Adrenal gland (tissue), 12 donors: Measurements from ENCODE around the gene NOS3. TPM values are rescaled to one million over a fixed set of nuclear protein-coding genes. Genes with fewer than 3 reads are reported as not detected.
A peak's percentile ranks its signal among the peaks of the same experiment; 100 is the strongest.

Experiments
- DNase-seq, 7 donors: peaks; one replicate each; pipeline ENCODE4 v3.0.0-alpha.2; 2019 to 2020
- H3K27ac ChIP-seq, 5 donors: fragments of 200-600 bp; sonication (generic) in 4 of 5; 1 replicate in 3 of 5; 2 replicates in 2 of 5; pipeline versions ENCODE4 v1.5.1 to v1.8.0; 2016 to 2020; ENCODE audit warnings: mild to moderate bottlenecking in 1 of 5
- H3K27me3 ChIP-seq: fragments of 200-600 bp; 2 replicates; pipeline ENCODE4 v1.8.0; 2021
- H3K36me3 ChIP-seq, 2 donors: fragments of 200-600 bp; replicated peaks in 1 of 2; 1 replicate in 1 of 2; 2 replicates in 1 of 2; pipeline versions ENCODE4 v1.5.1 to v1.8.0; 2018 to 2022
- H3K4me1 ChIP-seq, 2 donors: fragments of 200-600 bp; replicated peaks in 1 of 2; 1 replicate in 1 of 2; 2 replicates in 1 of 2; pipeline versions ENCODE4 v1.5.1 to v1.8.0; 2018 to 2021
- H3K4me3 ChIP-seq, 4 donors: fragments of 200-600 bp; sonication (generic) in 3 of 4; one replicate each; pipeline ENCODE4 v1.5.1; 2016 to 2018
- H3K9me3 ChIP-seq, 3 donors: fragments of 200-600 bp; sonication (generic) in 1 of 3; replicated peaks in 1 of 3; 1 replicate in 2 of 3; 2 replicates in 1 of 3; pipeline versions ENCODE4 v1.5.1 to v1.8.0; 2016 to 2021
- POLR2A ChIP-seq, 2 donors: fragments of 450-650 bp; IDR thresholded peaks; one replicate each; pipeline ENCODE4 v1.6.1; 2017; ENCODE audit warnings: antibody characterized with exemption in 2 of 2, mild to moderate bottlenecking in 2 of 2, moderate library complexity in 1 of 2
- WGBS, 4 donors: extraction: QIAGEN DNeasy Blood & Tissue Kit in 2 of 4; methylation state at CpG; one replicate each; pipeline versions ENCODE4 v1.1.5 to v1.1.7; 2013 to 2017; 5-methylcytosine and 5-hydroxymethylcytosine counted together
- intact Hi-C, 2 donors: fragments of 100-400 bp; cut with DNase I; formaldehyde crosslinking; loops; one replicate each; pipeline versions ENCODE4 v1.14.1 to v1.15.0; 2022 to 2023
- polyA plus RNA-seq, 3 donors: library from polyadenylated mRNA; stranded (reverse); fragments of 200-250 nt in 2 of 3; fragments of 350-450 nt in 1 of 3; fragmentation: Illumina TruSeq in 1 of 3; extraction: RNeasy Lipid Tissue Mini Kit (QIAGEN cat#74804) in 1 of 3; gene quantifications; one replicate each; pipeline ENCODE4 v1.2.3, GENCODE V29; 2013 to 2014
- total RNA-seq, 9 donors: library from RNA; depleted of rRNA in 4 of 9; stranded (reverse); fragments of >200 nt in 4 of 9; fragments of 120-200 nt in 1 of 9; fragmentation: NEBNext Ultra II Directional in 1 of 9; extraction: Animal tissue kit (Norgen Biotek cat#: 25700) in 1 of 9; gene quantifications; one replicate each; pipeline versions ENCODE4 v1.1.0 to v1.2.4, GENCODE V29; 2013 to 2023
- TF ChIP-seq, protein P1 (sequence below), 6 experiments: fragments of 450-650 bp in 4 of 6; fragments of 200-600 bp in 2 of 6; sonication (generic) in 1 of 6; IDR thresholded peaks; 1 replicate in 5 of 6; 2 replicates in 1 of 6; pipeline versions ENCODE4 v1.5.1 to v1.8.0; 2016 to 2021; ENCODE audit warnings: antibody characterized with exemption in 6 of 6, mild to moderate bottlenecking in 2 of 6, moderate library complexity in 1 of 6
- donor health status: healthy with polysubstance abuse.
- donor health status: Bipolar disorder and iron deficiency.
- donor health status: DM: yes; HTN: yes; CAD: no.
- donor health status: DM: no; HTN: no; CAD: no.
- donor health status: DM: no; HTN: no; CAD: no.
- donor health status: DM: yes; HTN: yes; CAD: no.

NOS3 gene
- total and polyA plus RNA-seq, 12 donors: 2.2 to 26.5 (median 15.1) TPM

DNA sequence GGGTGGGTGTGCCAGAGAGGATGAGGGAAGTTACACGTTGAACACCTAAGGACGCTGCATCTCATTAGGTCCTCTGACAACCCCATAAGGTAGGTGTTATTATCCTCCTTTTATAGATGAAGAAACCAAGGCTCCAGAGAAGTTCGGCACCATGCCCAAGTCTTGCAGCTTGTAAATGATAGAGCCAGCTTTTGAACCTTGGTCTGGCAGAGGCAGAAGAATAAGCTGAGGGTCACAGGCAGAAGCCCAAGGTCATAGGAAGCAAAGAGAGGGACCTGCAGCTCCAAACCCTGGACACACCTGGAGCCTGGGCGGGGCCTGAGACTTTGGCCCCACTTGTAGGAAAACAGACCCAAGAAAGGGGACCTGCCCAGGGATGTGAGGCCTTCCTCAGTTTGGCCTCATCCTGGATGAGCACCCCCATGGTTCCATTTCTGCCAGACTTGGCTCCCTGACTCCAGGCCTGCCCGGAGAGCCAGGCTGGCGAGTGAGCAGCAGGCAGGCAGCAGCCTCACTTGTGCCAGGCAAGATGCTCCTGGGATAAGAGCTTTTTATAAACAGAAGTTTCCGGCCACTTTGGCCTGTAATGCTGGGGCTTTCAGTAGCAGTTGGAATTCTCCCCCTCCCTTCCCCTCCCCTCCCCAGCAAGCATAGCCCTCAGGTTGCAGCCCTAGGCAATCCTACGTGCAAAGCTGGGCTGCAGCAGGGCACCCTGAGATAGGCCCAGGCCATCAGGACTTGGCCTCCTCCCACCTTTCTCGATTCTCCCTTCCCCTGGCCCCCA, 15.1 kb upstream of the NOS3 start:
- Histone ChIP-seq H3K9me3 (no peaks in the 10 kb centered on the region), H3K4me1 (peaks cover 0 to 18% of the 10 kb centered on the region in 2 donors), H3K4me3 (no peak overlapping the region), H3K27me3 (peaks cover 30% of the 10 kb centered on the region), H3K36me3 (no peaks in the 10 kb centered on the region), H3K27ac (peak overlapping the region in 1 of 5 donors; percentile 63)
- intact Hi-C loops: no loop called here
- no peak for DNase-seq
- 73 to 83% (median 78%) methylated on average over 6 to 9 of the region's 9 CpGs for WGBS, 4 donors
- TF ChIP-seq, protein P1, sequence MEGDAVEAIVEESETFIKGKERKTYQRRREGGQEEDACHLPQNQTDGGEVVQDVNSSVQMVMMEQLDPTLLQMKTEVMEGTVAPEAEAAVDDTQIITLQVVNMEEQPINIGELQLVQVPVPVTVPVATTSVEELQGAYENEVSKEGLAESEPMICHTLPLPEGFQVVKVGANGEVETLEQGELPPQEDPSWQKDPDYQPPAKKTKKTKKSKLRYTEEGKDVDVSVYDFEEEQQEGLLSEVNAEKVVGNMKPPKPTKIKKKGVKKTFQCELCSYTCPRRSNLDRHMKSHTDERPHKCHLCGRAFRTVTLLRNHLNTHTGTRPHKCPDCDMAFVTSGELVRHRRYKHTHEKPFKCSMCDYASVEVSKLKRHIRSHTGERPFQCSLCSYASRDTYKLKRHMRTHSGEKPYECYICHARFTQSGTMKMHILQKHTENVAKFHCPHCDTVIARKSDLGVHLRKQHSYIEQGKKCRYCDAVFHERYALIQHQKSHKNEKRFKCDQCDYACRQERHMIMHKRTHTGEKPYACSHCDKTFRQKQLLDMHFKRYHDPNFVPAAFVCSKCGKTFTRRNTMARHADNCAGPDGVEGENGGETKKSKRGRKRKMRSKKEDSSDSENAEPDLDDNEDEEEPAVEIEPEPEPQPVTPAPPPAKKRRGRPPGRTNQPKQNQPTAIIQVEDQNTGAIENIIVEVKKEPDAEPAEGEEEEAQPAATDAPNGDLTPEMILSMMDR (IDR thresholded peaks at IDR 0.05): no peak

DNA sequence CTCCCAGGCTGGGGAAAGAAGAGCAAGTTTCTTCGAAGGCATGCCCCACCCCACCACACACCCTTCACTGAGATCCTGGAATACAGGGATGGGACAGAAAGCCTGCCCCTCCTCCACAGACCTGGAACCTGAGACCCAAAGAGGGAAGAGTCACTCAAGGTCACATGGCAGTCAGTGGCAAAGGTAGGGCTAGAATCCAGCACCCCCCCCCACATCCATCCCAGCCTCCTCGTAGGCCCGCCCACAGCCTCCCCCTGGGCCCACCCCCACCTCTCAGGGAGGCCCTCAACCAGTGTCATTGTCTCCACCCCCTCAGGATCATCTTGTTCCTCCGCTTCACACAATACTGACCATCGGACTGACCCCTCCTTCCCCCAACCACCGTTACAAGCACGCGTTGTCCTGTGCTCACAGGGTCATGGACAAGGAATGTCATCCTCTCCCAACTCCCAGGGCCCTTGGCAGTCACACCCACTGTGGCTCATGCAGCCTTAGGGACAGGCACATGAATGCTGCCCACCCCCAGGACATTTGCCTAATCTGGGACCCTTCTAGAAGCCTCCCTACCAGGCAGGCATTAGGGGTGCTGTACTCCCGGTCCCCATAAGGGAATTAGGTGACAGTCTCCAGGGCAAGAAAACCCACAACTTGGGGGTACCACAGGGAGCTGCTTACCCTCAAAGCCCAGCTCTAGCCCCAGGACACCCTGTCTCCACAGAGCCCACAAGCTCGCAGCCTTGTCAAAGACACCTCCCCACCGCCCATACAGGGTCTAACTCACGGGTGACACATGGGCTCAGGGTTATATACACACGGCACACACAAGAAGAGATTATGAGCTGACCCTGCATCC, 14.1 kb upstream of the NOS3 start:
- Histone ChIP-seq H3K9me3 (no peaks in the 10 kb centered on the region), H3K4me1 (peaks cover 0 to 18% of the 10 kb centered on the region in 2 donors), H3K36me3 (no peaks in the 10 kb centered on the region), H3K4me3 (no peak overlapping the region), H3K27me3 (peaks cover 30% of the 10 kb centered on the region), H3K27ac (peak overlapping the region in 1 of 5 donors; percentile 66)
- intact Hi-C loops: no loop called here
- peak in 3 of 7 donors; percentile 46 to 87 (median 49) for DNase-seq
- TF ChIP-seq, protein P1 (IDR thresholded peaks at IDR 0.05): no peak
- no peak for TF ChIP-seq POLR2A (IDR thresholded peaks at IDR 0.05)
- WGBS, 4 donors: 20 to 39% (median 32%) methylated on average over 8 to 13 of the region's 13 CpGs

DNA sequence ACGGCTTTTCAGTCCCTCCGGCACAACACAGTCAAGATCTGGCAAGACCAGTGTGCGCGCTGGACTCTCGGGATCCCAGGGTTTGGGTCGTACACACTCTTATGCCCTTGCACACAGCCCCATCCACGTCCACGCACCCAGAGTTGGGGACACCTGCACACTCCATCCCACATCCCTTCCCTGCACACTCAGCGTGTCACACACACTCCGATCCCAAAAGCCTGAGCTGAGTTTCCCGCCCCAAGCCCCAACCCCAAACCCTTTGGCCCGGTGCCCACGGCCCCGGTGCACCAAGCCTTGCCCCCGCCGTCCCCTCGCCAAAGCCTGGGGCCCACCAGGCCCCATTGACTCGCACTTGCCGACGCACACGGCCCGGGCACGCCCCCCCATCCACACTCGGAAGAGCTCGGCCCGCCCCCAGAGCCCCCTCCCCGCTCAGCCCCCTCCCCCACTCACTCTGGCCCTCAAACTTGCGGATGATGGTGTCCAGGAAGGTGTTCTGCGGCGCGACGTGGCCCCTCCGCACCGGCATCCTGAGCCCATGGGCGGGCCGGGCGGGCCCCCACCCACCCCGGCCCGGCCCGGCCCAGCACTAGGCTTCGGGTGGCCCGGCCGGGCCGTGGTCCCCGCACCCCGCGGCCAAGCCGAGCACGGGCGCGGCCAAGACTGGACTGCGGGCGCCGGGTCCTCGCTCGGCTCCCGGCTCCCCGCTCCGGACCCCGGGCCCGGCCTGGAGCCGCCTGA, 13.3 kb upstream of the NOS3 start:
- peak overlapping the region in 1 of 5 donors; percentile 66 for H3K27ac ChIP-seq
- peaks cover 30% of the 10 kb centered on the region for H3K27me3 ChIP-seq
- intact Hi-C loops: no loop called here

More for the DNA sequence above, 13.3 kb upstream of the NOS3 start:
- WGBS, 4 donors: 6 to 25% (median 11%) methylated on average over 8 to 62 of the region's 62 CpGs
- TF ChIP-seq POLR2A (IDR thresholded peaks at IDR 0.05): no peak
- TF ChIP-seq, protein P1 (IDR thresholded peaks at IDR 0.05): no peak
- Histone ChIP-seq H3K36me3 (no peaks in the 10 kb centered on the region), H3K9me3 (no peaks in the 10 kb centered on the region), H3K4me3 (peak overlapping the region in 1 of 4 donors; percentile 38), H3K4me1 (peaks cover 0 to 18% of the 10 kb centered on the region in 2 donors)
- no peak for DNase-seq
